NCI-H2029 treated with DMSO at 0.1 percent for 48 hours (cell line): ENCODE data around the gene PNRC1.
"Not testable (repeated sequence)": the region's sequence is repeated elsewhere in the genome, so short reads cannot be mapped to it uniquely, and the experiment has no call there.

Experiments used
- DNase-seq: peaks from one replicate; lab custom pipeline; 2025; lab: John Stamatoyannopoulos, UW

Gene PNRC1

GRCh38 chr6:89080281-89081128 lies at the start of gene PNRC1:
PNRC1 (plus strand) TSS chr6:89080751; CDS start chr6:89080895, 144 bp downstream.
- DNase-seq = peak; percentile 84

- no peak for DNase-seq
Measured at GRCh38 chr6:89032599-89032998, 48.0 kb upstream of the PNRC1 start.

- no peak for DNase-seq
Measured at GRCh38 chr6:89033461-89033860, 47.1 kb upstream of the PNRC1 start.

- DNase-seq = not testable (repeated sequence)
Measured at GRCh38 chr6:89034116-89034515, 46.4 kb upstream of the PNRC1 start.

- no peak for DNase-seq
Measured at GRCh38 chr6:89034586-89035251, 45.8 kb upstream of the PNRC1 start.

- DNase-seq = no peak
Measured at GRCh38 chr6:89035252-89036101, 45.1 kb upstream of the PNRC1 start.

- DNase-seq = no peak
Measured at GRCh38 chr6:89037141-89037900, 43.2 kb upstream of the PNRC1 start.

GRCh38 chr6:89037901-89038293 lies 42.7 kb upstream of the PNRC1 start:
- DNase-seq = not testable (repeated sequence)

GRCh38 chr6:89042664-89043063 lies 37.9 kb upstream of the PNRC1 start:
- no peak for DNase-seq

GRCh38 chr6:89044328-89045010 lies 36.1 kb upstream of the PNRC1 start:
- DNase-seq = no peak

- no peak for DNase-seq
Measured at GRCh38 chr6:89045011-89045387, 35.6 kb upstream of the PNRC1 start.

GRCh38 chr6:89045576-89045975 lies 35.0 kb upstream of the PNRC1 start:
- no peak for DNase-seq

- no peak for DNase-seq
Measured at GRCh38 chr6:89047473-89047872, 33.1 kb upstream of the PNRC1 start.

- DNase-seq = no peak
Measured at GRCh38 chr6:89048288-89048923, 32.1 kb upstream of the PNRC1 start.

GRCh38 chr6:89048985-89049384 lies 31.6 kb upstream of the PNRC1 start:
- DNase-seq = no peak

GRCh38 chr6:89050155-89050554 lies 30.4 kb upstream of the PNRC1 start:
- no peak for DNase-seq

GRCh38 chr6:89050697-89051096 lies 29.9 kb upstream of the PNRC1 start:
- DNase-seq = no peak

GRCh38 chr6:89051676-89052075 lies 28.9 kb upstream of the PNRC1 start:
- DNase-seq = no peak

GRCh38 chr6:89054208-89054607 lies 26.3 kb upstream of the PNRC1 start:
- DNase-seq = no peak

GRCh38 chr6:89057759-89058158 lies 22.8 kb upstream of the PNRC1 start:
- DNase-seq = no peak

GRCh38 chr6:89058627-89059026 lies 21.9 kb upstream of the PNRC1 start:
- DNase-seq = no peak
